Measurements from ENCODE around the gene VIPAS39.

Gene VIPAS39

GRCh38 chr14:77406086-77406485 lies 51.3 kb downstream of the VIPAS39 start:
- no peak for DNase-seq (ENCODE audit: low spot score)

- no peak for DNase-seq (ENCODE audit: low spot score)
These were observed 53.6 kb downstream of the VIPAS39 start for GRCh38 chr14:77403768-77404167.

GRCh38 chr14:77400216-77400615 lies 57.2 kb downstream of the VIPAS39 start:
- no peak for DNase-seq (ENCODE audit: low spot score)

DNA sequence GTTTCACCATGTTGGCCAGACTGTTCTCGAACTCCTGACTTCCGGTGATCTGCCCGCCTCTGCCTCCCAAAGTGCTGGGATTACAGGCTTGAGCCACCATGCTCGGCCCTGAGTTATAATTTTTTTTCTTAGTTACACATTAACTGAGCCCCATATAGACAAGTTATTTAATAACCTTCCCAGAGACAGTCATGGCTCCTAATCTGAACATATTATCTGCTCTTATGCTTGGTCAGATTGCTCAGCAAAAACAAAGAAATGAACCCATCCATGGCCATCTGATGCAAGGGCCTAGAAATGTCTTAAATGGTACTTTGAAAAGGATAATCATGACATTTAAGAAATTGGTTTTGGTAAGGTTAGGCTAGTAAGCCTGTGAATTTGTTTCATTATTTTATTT lies 67.2 kb downstream of the VIPAS39 start:
- DNase-seq (ENCODE audit: low spot score): no peak

DNA sequence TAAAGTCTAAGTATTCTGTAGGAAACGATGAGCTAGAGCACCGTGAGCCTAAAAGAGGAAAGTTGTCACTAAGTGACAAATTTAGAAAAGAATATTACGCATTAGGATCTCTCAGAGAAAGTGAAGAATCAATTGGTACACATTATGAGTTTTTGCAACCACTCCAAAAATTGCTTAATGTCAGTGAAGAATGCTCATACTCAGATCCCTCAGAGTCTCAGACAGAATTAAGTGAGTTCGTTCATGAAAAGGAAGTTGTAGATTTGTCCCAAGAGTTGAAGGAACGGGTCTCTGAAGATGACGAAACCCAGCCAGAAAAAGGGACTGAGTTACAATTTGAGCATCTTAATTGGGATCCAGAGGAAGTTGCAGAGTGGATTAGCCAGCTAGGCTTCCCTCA lies 78.7 kb downstream of the VIPAS39 start:
- no peak for DNase-seq (ENCODE audit: low spot score)

- no peak for DNase-seq (ENCODE audit: low spot score)
These were observed 79.9 kb downstream of the VIPAS39 start for GRCh38 chr14:77377502-77377844.

- peak; percentile 86 for DNase-seq (ENCODE audit: low spot score)
These were observed 80.5 kb downstream of the VIPAS39 start, which contains the start of the genes SAMD15 and TMED8 for GRCh38 chr14:77376771-77377501. Gene SAMD15, plus strand, starts transcription at chr14:77377379. Its CDS starts 40 bp downstream, at chr14:77377419. Gene TMED8, minus strand, starts transcription at chr14:77377094. Its CDS starts 41 bp downstream, at chr14:77377053.
